K562 (cell line): Measurements from ENCODE around the gene MYL3. TPM values are rescaled to one million over a fixed set of nuclear protein-coding genes. Genes with fewer than 3 reads are reported as not detected.
A peak's percentile ranks its signal among the peaks of the same experiment; 100 is the strongest.

Experiments
- BRCA1 ChIP-seq, 2 experiments: fragments of 450-650 bp in 1 of 2; sonication (generic) in 1 of 2; formaldehyde crosslinking in 1 of 2; IDR thresholded peaks; 2 replicates each; pipeline versions ENCODE4 v1.5.0 to v1.6.1; 2017 to 2020; ENCODE audit warnings: mild to moderate bottlenecking in 1 of 2, missing genetic modification reagents in 1 of 2
- MAX ChIP-seq: sonication (generic); formaldehyde crosslinking; IDR thresholded peaks from 2 replicates; pipeline ENCODE4 v1.9.0; 2022; ENCODE audit warnings: mild to moderate bottlenecking, missing genetic modification reagents
- NELFE ChIP-seq: IDR thresholded peaks from 2 replicates; pipeline ENCODE4 v1.6.1; 2011; ENCODE audit warnings: mild to moderate bottlenecking; ENCODE audit not compliant: insufficient read depth, insufficient read length
- SMAD2 ChIP-seq: fragments of 150-350 bp; IDR thresholded peaks from 2 replicates; pipeline ENCODE4 v1.6.1; 2014; ENCODE audit warnings: low read depth, mild to moderate bottlenecking, low read length
- SP1 ChIP-seq: sonication (generic); formaldehyde crosslinking; IDR thresholded peaks from 2 replicates; pipeline ENCODE4 v1.8.1; 2022; ENCODE audit warnings: mild to moderate bottlenecking, missing genetic modification reagents
- USF2 ChIP-seq: sonication (generic); formaldehyde crosslinking; IDR thresholded peaks from 2 replicates; pipeline ENCODE4 v1.5.0; 2020; ENCODE audit warnings: missing genetic modification reagents
- YY1 ChIP-seq, 3 experiments: IDR thresholded peaks; 2 replicates each; pipeline ENCODE4 v1.6.1; 2011; ENCODE audit warnings: low read length in 2 of 3, mild to moderate bottlenecking in 2 of 3, moderate library complexity in 2 of 3, borderline replicate concordance in 1 of 3, control low read depth in 1 of 3, low read depth in 1 of 3; ENCODE audit not compliant: insufficient read depth in 3 of 3, insufficient replicate concordance in 2 of 3, control insufficient read depth in 1 of 3, insufficient read length in 1 of 3; ENCODE audit errors: extremely low read depth in 1 of 3
- ZBTB7A ChIP-seq: IDR thresholded peaks from 2 replicates; pipeline ENCODE4 v1.6.1; 2011; ENCODE audit warnings: low read depth, mild to moderate bottlenecking, low read length, moderate library complexity, borderline replicate concordance; ENCODE audit not compliant: control insufficient read depth
- ZNF274 ChIP-seq: IDR thresholded peaks from 2 replicates; pipeline ENCODE4 v1.6.1; 2011; ENCODE audit warnings: low read depth, mild to moderate bottlenecking, low read length, moderate library complexity, borderline replicate concordance
- polyA plus RNA-seq, 8 experiments: library from polyadenylated mRNA; depleted of rRNA in 4 of 8; stranded (reverse) in 5 of 8; unstranded in 3 of 8; fragments of >200 nt; fragmentation: Nextera tagmentation in 2 of 8; fragmentation: Illumina TruSeq in 1 of 8; extraction: Ambion mirVana in 2 of 8; extraction: Trizol in 1 of 8; gene quantifications; 2 replicates each; pipeline versions ENCODE4 v1.2.1 to v1.2.3, GENCODE V29; 2011 to 2014; ENCODE audit warnings: inconsistent platforms in 1 of 8, missing spikeins in 1 of 8
- total RNA-seq, 7 experiments: library from RNA; depleted of rRNA in 6 of 7; stranded (reverse); fragments of >200 nt in 6 of 7; fragmentation: Illumina TruSeq in 2 of 7; extraction: Trizol in 2 of 7; gene quantifications; 2 replicates each; pipeline versions ENCODE4 v1.2.1 to v1.2.3, GENCODE V29; 2011 to 2021; ENCODE audit warnings: low replicate concordance in 1 of 7

The MYL3 gene
- total and polyA plus RNA-seq, 9 of the 15 experiments (the other 6 are each of a cell fraction or from before 2014, with no cell fraction given), result 0.14 to 0.45 TPM; not detected in 7

GRCh38 chr3:46859001-46859710 is 4.1 kb downstream of the MYL3 start (continued):
- TF ChIP-seq MAX (CRISPR knock-in tag) (peak; percentile 58; the same call in 1 of the 2 replicates), USF2 (CRISPR knock-in tag) (no peak), ZNF274 (no peak), YY1 (IDR thresholded peaks at IDR 0.05; ENCODE audit: borderline replicate concordance in 1 of 3, control insufficient read depth in 1 of 3, extremely low read depth in 1 of 3, insufficient read depth in 3 of 3, insufficient read length in 1 of 3, insufficient replicate concordance in 2 of 3, low read depth in 1 of 3, low read length in 2 of 3) (no peak), BRCA1 (IDR thresholded peaks at IDR 0.05) (no peak), BRCA1 (CRISPR knock-in tag; IDR thresholded peaks at IDR 0.05) (no peak), SP1 (CRISPR knock-in tag) (no peak), SMAD2 (no peak), ZBTB7A (no peak), NELFE (no peak)
- TF ChIP-seq, all 486 proteins: peak for 2
